Upper lobe of left lung (tissue), 4 donors: ENCODE results near the gene MEX3D.

Experiments
- CTCF ChIP-seq, 6 experiments: fragments of 450-650 bp in 4 of 6; fragments of 200-600 bp in 2 of 6; sonication (generic) in 2 of 6; IDR thresholded peaks; one replicate each; pipeline ENCODE4 v1.5.1; 2016 to 2019; ENCODE audit warnings: antibody characterized with exemption in 6 of 6
- POLR2A ChIP-seq, 4 donors: fragments of 450-650 bp; IDR thresholded peaks; one replicate each; pipeline ENCODE4 v1.5.1; 2016 to 2017; ENCODE audit warnings: antibody characterized with exemption in 4 of 4, mild to moderate bottlenecking in 2 of 4
- POLR2AphosphoS5 ChIP-seq, 2 donors: sonication (generic); formaldehyde crosslinking; IDR thresholded peaks; one replicate each; pipeline ENCODE4 v1.5.1; 2017; ENCODE audit warnings: antibody characterized with exemption in 2 of 2

GRCh38 chr19:1592755-1593500 lies 24.8 kb upstream of the MEX3D start, which contains the start of gene MBD3:
- TF ChIP-seq POLR2AphosphoS5 (IDR thresholded peaks at IDR 0.05) = peak in 1 of 2 donors; percentile 57
- peak in 2 of 4 donors; percentile 53 to 56 for TF ChIP-seq POLR2A (IDR thresholded peaks at IDR 0.05)
- peak in 4 of 6 experiments; percentile 23 to 58 (median 52) for TF ChIP-seq CTCF (IDR thresholded peaks at IDR 0.05)
